ENCODE results near the gene ST3GAL4.

The ST3GAL4 gene

GRCh38 chr11:126335463-126335760, 20.1 kb upstream of the ST3GAL4 start:
- no peak for TF ChIP-seq FOXM1 (IDR thresholded peaks at IDR 0.05; ENCODE audit: borderline replicate concordance, low read depth)
- TF ChIP-seq NFIC (IDR thresholded peaks at IDR 0.05), result no peak
- TF ChIP-seq REST (IDR thresholded peaks at IDR 0.05; ENCODE audit: low read depth), result no peak
- TF ChIP-seq YY1 (IDR thresholded peaks at IDR 0.05; ENCODE audit: low read depth), result no peak
- TF ChIP-seq ZBTB7A (IDR thresholded peaks at IDR 0.05; ENCODE audit: low read depth), result no peak
- no peak for TF ChIP-seq TAF1 (IDR thresholded peaks at IDR 0.05; ENCODE audit: low read depth)
- TF ChIP-seq TEAD4 (IDR thresholded peaks at IDR 0.05), result no peak
- no peak for TF ChIP-seq CREB1 (IDR thresholded peaks at IDR 0.05; ENCODE audit: low read depth)
- no peak for TF ChIP-seq RAD21 (IDR thresholded peaks at IDR 0.05; ENCODE audit: low read depth)
- no peak for TF ChIP-seq CEBPB (IDR thresholded peaks at IDR 0.05)
- no peak for TF ChIP-seq EGR1 (IDR thresholded peaks at IDR 0.05)
- TF ChIP-seq, protein P1, sequence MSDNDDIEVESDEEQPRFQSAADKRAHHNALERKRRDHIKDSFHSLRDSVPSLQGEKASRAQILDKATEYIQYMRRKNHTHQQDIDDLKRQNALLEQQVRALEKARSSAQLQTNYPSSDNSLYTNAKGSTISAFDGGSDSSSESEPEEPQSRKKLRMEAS (IDR thresholded peaks at IDR 0.05), result no peak
- no peak for TF ChIP-seq TCF12 (IDR thresholded peaks at IDR 0.05; ENCODE audit: low read depth)
- no peak for TF ChIP-seq EP300 (IDR thresholded peaks at IDR 0.05; ENCODE audit: borderline replicate concordance)
- TF ChIP-seq, protein P2, sequence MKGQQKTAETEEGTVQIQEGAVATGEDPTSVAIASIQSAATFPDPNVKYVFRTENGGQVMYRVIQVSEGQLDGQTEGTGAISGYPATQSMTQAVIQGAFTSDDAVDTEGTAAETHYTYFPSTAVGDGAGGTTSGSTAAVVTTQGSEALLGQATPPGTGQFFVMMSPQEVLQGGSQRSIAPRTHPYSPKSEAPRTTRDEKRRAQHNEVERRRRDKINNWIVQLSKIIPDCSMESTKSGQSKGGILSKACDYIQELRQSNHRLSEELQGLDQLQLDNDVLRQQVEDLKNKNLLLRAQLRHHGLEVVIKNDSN (IDR thresholded peaks at IDR 0.05), result no peak

GRCh38 chr11:126336138-126336541, 19.3 kb upstream of the ST3GAL4 start:
- no peak for TF ChIP-seq TEAD4 (IDR thresholded peaks at IDR 0.05)
- no peak for TF ChIP-seq EGR1 (IDR thresholded peaks at IDR 0.05)
- no peak for TF ChIP-seq EP300 (IDR thresholded peaks at IDR 0.05; ENCODE audit: borderline replicate concordance)
- no peak for TF ChIP-seq NFIC (IDR thresholded peaks at IDR 0.05)
- TF ChIP-seq CREB1 (IDR thresholded peaks at IDR 0.05; ENCODE audit: low read depth), result no peak
- no peak for TF ChIP-seq TAF1 (IDR thresholded peaks at IDR 0.05; ENCODE audit: low read depth)
- no peak for TF ChIP-seq REST (IDR thresholded peaks at IDR 0.05; ENCODE audit: low read depth)
- TF ChIP-seq TCF12 (IDR thresholded peaks at IDR 0.05; ENCODE audit: low read depth), result no peak
- TF ChIP-seq, protein P1 (IDR thresholded peaks at IDR 0.05), result no peak
- no peak for TF ChIP-seq CEBPB (IDR thresholded peaks at IDR 0.05)
- TF ChIP-seq RAD21 (IDR thresholded peaks at IDR 0.05; ENCODE audit: low read depth), result no peak
- TF ChIP-seq, protein P2 (IDR thresholded peaks at IDR 0.05), result no peak
- no peak for TF ChIP-seq ZBTB7A (IDR thresholded peaks at IDR 0.05; ENCODE audit: low read depth)
- no peak for TF ChIP-seq YY1 (IDR thresholded peaks at IDR 0.05; ENCODE audit: low read depth)
- no peak for TF ChIP-seq FOXM1 (IDR thresholded peaks at IDR 0.05; ENCODE audit: borderline replicate concordance, low read depth)

DNA sequence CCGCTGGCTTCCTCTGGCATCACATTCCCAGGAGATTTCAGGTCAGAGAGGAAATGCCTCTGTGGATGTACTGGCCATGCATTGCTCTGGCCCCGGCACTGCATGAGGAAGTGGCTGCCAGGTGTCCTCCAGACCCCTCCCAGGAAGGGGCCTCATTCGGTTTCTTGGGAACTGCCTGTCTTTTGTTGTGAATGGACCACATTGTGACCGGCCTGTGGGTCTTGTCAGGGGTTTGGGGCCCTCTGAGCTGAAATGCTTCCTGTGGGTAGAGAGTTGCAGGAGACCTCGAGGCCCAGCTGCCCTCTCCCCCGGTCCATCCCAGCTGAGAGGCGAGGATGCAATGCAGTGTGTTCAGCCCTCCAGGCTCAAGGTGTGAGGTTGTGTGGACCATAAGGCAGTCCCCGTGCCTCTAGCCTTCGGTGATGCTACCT, 18.8 kb upstream of the ST3GAL4 start:
- TF ChIP-seq CEBPB (IDR thresholded peaks at IDR 0.05) (no peak), CREB1 (IDR thresholded peaks at IDR 0.05; ENCODE audit: low read depth) (no peak), REST (IDR thresholded peaks at IDR 0.05; ENCODE audit: low read depth) (no peak), ZBTB7A (IDR thresholded peaks at IDR 0.05; ENCODE audit: low read depth) (no peak), EP300 (IDR thresholded peaks at IDR 0.05; ENCODE audit: borderline replicate concordance) (no peak), TAF1 (IDR thresholded peaks at IDR 0.05; ENCODE audit: low read depth) (no peak), TEAD4 (IDR thresholded peaks at IDR 0.05) (no peak), FOXM1 (IDR thresholded peaks at IDR 0.05; ENCODE audit: borderline replicate concordance, low read depth) (no peak), RAD21 (IDR thresholded peaks at IDR 0.05; ENCODE audit: low read depth) (no peak)
- TF ChIP-seq, protein P1 (IDR thresholded peaks at IDR 0.05), result no peak
- TF ChIP-seq, protein P2 (IDR thresholded peaks at IDR 0.05), result no peak

GRCh38 chr11:126337126-126337473, 18.4 kb upstream of the ST3GAL4 start:
- no peak for TF ChIP-seq REST (IDR thresholded peaks at IDR 0.05; ENCODE audit: low read depth)
- TF ChIP-seq NFIC (IDR thresholded peaks at IDR 0.05), result no peak
- no peak for TF ChIP-seq RAD21 (IDR thresholded peaks at IDR 0.05; ENCODE audit: low read depth)
- TF ChIP-seq YY1 (IDR thresholded peaks at IDR 0.05; ENCODE audit: low read depth), result no peak
- no peak for TF ChIP-seq TCF12 (IDR thresholded peaks at IDR 0.05; ENCODE audit: low read depth)
- no peak for TF ChIP-seq TEAD4 (IDR thresholded peaks at IDR 0.05)
- TF ChIP-seq ZBTB7A (IDR thresholded peaks at IDR 0.05; ENCODE audit: low read depth), result no peak
- TF ChIP-seq, protein P2 (IDR thresholded peaks at IDR 0.05), result no peak

Measured in Ishikawa (cell line).